Endothelial cell of umbilical vein (primary cell): ENCODE data around the gene HSF2BP.

Experiments
- EZH2 ChIP-seq: IDR thresholded peaks from 2 replicates; pipeline ENCODE4 v1.6.1; 2012; ENCODE audit warnings: borderline replicate concordance, low read depth, mild to moderate bottlenecking, moderate library complexity, low read length, inconsistent platforms; ENCODE audit not compliant: severe bottlenecking
- FOS ChIP-seq: IDR thresholded peaks from 2 replicates; pipeline ENCODE4 v1.6.1; 2011; ENCODE audit warnings: mild to moderate bottlenecking, low read length, moderate library complexity, borderline replicate concordance; ENCODE audit not compliant: insufficient read depth
- MYC ChIP-seq: IDR thresholded peaks from one replicate; pipeline ENCODE4 v1.6.1; 2011; ENCODE audit warnings: mild to moderate bottlenecking, low read depth, low read length
- POLR2A ChIP-seq: IDR thresholded peaks from 2 replicates; pipeline ENCODE4 v1.6.1; 2012; ENCODE audit warnings: low read depth, mild to moderate bottlenecking, control low read depth, low read length
- POLR2AphosphoS5 ChIP-seq: IDR thresholded peaks from 2 replicates; pipeline ENCODE4 v1.6.1; 2012; ENCODE audit warnings: low read depth, mild to moderate bottlenecking, control low read depth, low read length, moderate library complexity; ENCODE audit not compliant: insufficient read depth
- TF ChIP-seq, protein P1 (sequence below), 2 donors: IDR thresholded peaks; 1 replicate in 1 of 2; 2 replicates in 1 of 2; pipeline ENCODE4 v1.5.1; 2011; ENCODE audit warnings: low read length in 2 of 2, mild to moderate bottlenecking in 2 of 2, moderate library complexity in 2 of 2, control low read depth in 1 of 2, inconsistent platforms in 1 of 2, low read depth in 1 of 2; ENCODE audit not compliant: insufficient read depth in 1 of 2; ENCODE audit errors: extremely low read depth in 1 of 2

DNA sequence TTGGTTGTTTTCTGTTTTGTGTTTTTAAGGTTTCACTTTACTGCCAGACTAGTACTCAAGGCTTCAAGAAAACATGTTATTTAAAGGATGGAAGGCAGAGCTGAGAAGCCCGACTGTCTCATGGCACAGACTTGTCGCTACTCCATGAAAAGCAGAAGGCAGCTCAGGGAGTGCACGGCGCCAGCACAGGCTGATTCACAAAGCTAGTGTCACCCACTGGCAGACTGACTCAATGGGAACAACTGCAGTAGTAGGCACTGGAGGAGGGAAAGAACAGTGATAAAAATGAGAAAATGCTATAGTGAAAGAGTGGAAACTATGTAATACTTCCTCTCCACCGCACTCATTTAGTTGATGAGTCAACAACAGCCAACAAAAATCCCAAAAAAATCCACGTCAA, 14.7 kb downstream of the HSF2BP start:
- TF ChIP-seq, protein P1, sequence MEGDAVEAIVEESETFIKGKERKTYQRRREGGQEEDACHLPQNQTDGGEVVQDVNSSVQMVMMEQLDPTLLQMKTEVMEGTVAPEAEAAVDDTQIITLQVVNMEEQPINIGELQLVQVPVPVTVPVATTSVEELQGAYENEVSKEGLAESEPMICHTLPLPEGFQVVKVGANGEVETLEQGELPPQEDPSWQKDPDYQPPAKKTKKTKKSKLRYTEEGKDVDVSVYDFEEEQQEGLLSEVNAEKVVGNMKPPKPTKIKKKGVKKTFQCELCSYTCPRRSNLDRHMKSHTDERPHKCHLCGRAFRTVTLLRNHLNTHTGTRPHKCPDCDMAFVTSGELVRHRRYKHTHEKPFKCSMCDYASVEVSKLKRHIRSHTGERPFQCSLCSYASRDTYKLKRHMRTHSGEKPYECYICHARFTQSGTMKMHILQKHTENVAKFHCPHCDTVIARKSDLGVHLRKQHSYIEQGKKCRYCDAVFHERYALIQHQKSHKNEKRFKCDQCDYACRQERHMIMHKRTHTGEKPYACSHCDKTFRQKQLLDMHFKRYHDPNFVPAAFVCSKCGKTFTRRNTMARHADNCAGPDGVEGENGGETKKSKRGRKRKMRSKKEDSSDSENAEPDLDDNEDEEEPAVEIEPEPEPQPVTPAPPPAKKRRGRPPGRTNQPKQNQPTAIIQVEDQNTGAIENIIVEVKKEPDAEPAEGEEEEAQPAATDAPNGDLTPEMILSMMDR (IDR thresholded peaks at IDR 0.05; ENCODE audit: extremely low read depth in 1 of 2, insufficient read depth in 1 of 2, low read depth in 1 of 2, low read length in 2 of 2), result no peak
- no peak for TF ChIP-seq POLR2A
- no peak for TF ChIP-seq POLR2AphosphoS5
- peak; percentile 28 for TF ChIP-seq FOS
- TF ChIP-seq MYC, result no peak
- no peak for TF ChIP-seq EZH2
